NB4 (cell line): ENCODE data around the gene LDAH.

Experiments used
- DNase-seq: peaks from one replicate; pipeline ENCODE4 v3.0.0; 2010; ENCODE audit warnings: low read depth
- H3K4me3 ChIP-seq: one replicate; pipeline ENCODE4 v1.5.1; 2011; ENCODE audit warnings: mild to moderate bottlenecking, low read depth, low read length, moderate library complexity
- MAX ChIP-seq: IDR thresholded peaks from 2 replicates; pipeline ENCODE4 v1.6.1; 2011; ENCODE audit warnings: low read depth, low read length
- MYC ChIP-seq: IDR thresholded peaks from 2 replicates; pipeline ENCODE4 v1.6.1; 2011; ENCODE audit warnings: low read depth, low read length
- POLR2A ChIP-seq: IDR thresholded peaks from 2 replicates; pipeline ENCODE4 v1.6.1; 2011; ENCODE audit warnings: mild to moderate bottlenecking; ENCODE audit not compliant: insufficient read length; ENCODE audit errors: extremely low read depth
- TF ChIP-seq, protein P1 (sequence below): IDR thresholded peaks from one replicate; pipeline ENCODE4 v1.5.1; 2012; ENCODE audit warnings: low read depth, low read length

The LDAH gene

DNA sequence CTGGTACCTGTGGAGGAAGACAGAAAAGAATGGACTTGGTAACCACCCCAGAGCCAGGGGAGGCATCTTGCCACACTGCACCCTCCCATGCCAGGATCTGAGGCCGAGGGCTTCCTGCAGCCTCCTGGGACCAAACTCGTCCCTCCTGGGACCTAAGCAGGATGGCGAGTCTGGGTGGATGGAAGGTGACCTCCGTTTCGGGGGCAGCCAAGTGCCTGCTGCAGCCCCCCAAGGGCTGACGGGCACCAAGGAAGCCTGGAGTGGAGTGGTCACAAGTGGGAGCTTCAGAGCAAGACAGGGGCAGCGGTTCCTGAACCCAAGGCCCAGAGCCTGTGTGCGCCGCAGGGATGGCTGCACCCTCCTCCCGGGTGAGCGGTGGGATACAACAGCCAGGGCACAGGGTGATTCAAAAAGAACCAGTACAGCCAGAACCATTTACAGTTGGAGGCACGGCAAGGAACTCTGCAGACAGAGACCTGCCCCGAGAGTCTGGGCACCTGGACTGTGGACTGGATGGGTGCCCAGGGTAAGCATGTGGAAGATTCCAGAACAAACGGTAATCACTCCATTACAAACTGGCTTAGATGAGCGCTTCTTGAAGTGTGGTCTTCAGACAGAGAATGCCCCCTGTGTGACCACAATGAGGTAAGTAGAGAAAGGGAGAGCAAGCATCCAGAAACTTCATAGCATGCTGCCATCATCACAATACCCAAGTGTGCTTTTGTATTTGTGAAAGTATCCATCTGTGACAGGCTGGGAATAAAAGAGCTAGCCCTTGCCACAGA is 184.1 kb downstream of the LDAH start:
- TF ChIP-seq MAX, result no peak
- TF ChIP-seq POLR2A, result no peak
- TF ChIP-seq, protein P1, sequence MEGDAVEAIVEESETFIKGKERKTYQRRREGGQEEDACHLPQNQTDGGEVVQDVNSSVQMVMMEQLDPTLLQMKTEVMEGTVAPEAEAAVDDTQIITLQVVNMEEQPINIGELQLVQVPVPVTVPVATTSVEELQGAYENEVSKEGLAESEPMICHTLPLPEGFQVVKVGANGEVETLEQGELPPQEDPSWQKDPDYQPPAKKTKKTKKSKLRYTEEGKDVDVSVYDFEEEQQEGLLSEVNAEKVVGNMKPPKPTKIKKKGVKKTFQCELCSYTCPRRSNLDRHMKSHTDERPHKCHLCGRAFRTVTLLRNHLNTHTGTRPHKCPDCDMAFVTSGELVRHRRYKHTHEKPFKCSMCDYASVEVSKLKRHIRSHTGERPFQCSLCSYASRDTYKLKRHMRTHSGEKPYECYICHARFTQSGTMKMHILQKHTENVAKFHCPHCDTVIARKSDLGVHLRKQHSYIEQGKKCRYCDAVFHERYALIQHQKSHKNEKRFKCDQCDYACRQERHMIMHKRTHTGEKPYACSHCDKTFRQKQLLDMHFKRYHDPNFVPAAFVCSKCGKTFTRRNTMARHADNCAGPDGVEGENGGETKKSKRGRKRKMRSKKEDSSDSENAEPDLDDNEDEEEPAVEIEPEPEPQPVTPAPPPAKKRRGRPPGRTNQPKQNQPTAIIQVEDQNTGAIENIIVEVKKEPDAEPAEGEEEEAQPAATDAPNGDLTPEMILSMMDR, result no peak
- no peak overlapping the region for H3K4me3 ChIP-seq
- no peak for DNase-seq

DNA sequence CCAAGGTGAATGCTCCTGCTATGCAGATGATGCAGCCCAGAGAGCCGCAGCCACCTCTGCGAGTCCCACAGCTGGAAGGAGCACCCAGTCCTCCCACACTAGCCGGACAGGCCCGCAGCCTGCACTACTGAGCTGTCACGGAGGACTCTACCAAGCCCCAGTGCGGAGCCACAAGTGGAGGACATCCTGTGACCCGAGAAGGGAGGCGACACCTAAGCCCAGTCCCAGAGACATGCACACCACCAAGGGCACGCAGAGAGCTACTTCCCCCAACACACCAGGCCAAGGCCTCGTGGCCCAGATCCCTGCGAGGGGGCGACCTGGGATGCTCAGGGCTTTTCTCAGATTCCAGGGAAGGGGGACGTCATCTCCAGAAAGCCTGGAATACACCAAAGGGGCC is 184.9 kb downstream of the LDAH start:
- no peak overlapping the region for H3K4me3 ChIP-seq
- no peak for TF ChIP-seq POLR2A
- TF ChIP-seq MAX, result no peak
- TF ChIP-seq MYC, result no peak
- TF ChIP-seq, protein P1, result no peak
- DNase-seq, result no peak

DNA sequence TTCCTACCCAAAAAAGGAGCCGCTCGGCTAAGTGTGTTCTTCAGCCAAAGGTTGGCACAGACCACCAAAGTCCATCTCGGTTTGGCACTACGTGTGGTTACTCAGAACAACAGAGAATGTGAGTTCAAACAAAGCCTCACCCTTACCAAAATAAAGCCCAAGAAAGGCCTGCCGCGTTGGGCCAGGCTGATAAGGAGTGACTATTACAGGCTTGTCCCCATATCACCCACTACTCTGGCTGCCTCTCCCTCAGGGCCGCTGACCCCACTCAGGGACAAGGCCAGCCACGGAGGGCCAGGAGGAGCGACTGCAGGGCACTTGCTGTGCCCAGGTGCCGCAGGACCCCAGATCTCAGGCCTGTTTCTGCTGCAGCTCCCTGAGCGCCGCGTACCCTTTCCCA is 185.8 kb downstream of the LDAH start:
- DNase-seq, result no peak
- TF ChIP-seq MAX, result no peak
- TF ChIP-seq MYC, result no peak
- no peak for TF ChIP-seq POLR2A
- TF ChIP-seq, protein P1, result no peak
- H3K4me3 ChIP-seq, result no peak overlapping the region

DNA sequence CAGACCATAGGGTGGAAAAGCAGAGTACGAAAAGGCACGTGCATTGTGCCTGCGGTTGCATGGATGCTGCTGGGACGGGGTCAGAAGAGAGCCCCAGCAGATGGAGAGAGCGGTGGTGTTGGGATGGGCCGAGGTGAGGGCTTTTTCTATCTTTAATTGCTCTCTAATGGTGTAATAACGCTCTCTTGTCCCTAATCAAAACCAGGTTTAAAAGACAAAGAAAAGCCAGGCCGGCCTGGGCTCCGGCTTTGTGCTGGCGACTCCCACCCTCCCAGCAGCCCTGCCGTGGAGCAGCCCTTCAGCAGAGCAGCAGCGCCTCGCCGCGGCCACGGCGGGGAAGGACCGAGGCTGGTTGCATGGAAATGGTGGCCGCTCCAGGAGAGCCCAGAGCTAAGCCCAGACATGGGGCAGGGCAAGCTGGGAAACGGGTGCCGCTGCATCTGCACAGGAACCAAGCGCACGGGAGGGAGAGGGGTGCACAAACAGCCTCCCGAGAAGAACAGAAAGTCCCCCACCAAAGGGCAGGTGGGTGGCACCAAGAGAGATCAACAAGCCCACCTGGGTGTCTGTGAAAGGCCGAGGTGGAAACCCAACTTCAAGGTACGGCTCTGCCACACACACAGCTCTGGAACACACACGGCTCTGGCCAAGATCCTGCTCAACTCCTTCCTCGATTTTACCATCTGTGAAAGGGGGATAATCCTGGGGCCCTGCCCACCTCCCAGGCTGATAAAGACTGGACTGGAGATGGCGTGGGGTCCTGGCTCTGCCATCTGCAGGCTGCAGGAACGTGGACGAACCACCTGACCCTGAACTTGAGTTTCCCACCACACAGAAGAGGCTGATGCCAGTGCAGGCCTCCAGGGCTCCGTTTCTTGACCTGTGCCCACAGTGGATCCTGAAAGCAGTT is 187.0 kb downstream of the LDAH start:
- TF ChIP-seq, protein P1, result peak; percentile 94
- no peak for TF ChIP-seq POLR2A

DNA sequence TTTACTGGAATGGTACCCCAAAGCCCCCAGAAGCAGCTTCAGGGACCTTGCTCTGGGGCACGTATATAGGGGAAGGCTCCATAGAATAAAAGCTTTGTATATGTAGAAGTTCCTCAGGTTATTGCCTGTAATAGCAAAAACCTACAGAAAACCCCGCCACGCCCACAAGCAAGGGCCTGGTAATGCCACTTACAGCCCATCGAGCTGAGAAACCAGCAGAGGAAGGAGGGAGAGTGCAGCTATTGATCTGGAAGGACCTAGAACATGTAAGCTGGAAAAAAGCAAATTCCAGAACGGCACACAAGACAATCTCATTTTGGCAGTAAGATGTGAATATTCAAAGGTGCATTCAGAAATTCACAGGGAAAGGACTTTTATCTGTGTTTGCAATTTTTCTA is 187.8 kb downstream of the LDAH start:
- DNase-seq, result no peak
- TF ChIP-seq MAX (no peak), POLR2A (no peak), MYC (no peak)
- TF ChIP-seq, protein P1, result no peak
- H3K4me3 ChIP-seq, result no peak overlapping the region

More for the DNA sequence above, 187.0 kb downstream of the LDAH start:
- DNase-seq, result peak; percentile 82
- H3K4me3 ChIP-seq, result no peak overlapping the region
